ENCODE results near the gene TSSK3.

The TSSK3 gene

DNA sequence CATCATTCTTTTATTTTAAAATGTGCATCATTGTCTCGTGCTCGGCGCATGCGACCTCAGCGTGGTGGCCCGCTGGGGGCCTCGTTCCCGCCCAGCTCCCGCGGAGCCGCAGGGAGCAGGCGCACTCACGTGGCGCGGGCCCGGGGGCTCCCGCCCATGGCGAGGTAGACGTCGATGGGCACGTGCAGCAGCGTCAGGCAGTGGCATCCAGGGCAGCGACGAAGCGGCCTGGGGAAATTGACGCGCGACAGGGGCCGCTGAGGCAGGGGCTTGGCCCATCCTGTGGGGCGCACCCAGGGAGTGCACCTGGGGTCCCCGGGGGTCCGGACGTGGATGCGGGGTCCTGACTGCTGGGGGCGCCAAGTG, 1.0 kb upstream of the TSSK3 start:
- DNase-seq (ENCODE audit: insufficient read length, low spot score) (no peak), FAIRE-seq (no peak)

DNA sequence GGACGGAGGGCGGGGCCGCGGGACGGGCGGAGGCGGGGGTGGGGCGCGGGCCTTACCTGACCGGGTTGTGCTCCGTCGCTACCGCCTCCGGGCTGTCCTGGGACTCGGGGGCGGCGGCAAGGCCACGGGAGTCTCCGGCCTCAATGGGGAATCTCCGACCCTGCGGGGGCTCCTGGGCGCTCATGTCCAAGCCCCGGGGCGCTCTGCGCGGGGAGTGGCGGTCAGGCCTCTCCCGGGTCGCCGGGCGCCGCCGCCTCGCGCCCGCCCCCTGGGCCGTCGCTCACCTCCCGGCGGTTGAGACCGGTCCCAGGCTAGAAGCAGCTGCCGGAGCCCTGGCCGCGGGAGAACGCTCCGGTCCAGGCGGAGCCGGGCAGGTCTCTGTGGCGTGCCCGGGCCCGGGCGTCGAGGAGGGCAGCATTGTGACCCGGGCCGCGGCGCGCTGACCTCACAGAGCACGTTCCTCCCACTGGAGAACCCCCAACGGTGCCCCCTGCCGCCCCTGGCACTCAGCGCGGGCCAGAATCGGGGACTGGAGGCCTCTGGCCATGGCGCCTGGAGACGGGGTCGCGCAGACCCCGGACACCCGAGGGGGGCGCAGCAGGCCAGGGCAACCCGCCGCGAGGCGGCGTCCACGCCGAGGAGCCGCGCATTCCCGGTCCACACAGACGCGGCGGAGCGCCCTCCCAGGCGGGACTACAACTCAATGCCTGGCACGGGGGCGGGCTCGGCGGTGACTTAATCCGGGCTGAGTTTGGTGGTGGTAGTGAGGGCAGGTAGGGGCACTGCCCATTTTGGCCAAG, 465 bp upstream of the TSSK3 start:
- FAIRE-seq: no peak

DNA sequence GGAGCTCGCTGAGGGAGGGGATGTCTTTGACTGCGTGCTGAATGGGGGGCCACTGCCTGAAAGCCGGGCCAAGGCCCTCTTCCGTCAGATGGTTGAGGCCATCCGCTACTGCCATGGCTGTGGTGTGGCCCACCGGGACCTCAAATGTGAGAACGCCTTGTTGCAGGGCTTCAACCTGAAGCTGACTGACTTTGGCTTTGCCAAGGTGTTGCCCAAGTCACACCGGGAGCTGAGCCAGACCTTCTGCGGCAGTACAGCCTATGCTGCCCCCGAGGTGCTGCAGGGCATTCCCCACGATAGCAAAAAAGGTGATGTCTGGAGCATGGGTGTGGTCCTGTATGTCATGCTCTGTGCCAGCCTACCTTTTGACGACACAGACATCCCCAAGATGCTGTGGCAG, 1.4 kb downstream of the TSSK3 start:
- no peak for FAIRE-seq
- no peak for DNase-seq (ENCODE audit: insufficient read length, low spot score)

More for the DNA sequence above, 465 bp upstream of the TSSK3 start:
- DNase-seq (ENCODE audit: insufficient read length, low spot score): no peak

DNA sequence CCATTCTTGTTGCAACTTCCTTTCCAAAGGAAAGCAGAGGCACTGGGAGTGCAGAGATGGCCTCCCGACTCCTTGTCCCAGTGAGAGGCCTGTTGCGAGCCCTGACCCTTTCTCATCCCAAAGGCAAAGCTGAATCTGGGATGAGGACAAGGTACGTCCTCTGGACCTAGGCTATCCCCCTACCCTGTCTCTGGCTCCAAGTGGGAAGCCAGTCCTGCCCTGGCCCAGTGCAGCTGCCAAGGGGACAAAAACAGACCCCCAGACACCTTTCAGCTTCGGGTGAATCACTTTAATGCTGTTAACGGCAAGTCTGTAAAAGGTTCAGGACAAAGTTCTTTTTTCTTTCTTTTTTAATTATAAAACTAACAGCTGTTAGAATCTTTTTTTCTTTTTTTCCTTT, 2.5 kb downstream of the TSSK3 start:
- DNase-seq (ENCODE audit: insufficient read length, low spot score): no peak
- no peak for FAIRE-seq

DNA sequence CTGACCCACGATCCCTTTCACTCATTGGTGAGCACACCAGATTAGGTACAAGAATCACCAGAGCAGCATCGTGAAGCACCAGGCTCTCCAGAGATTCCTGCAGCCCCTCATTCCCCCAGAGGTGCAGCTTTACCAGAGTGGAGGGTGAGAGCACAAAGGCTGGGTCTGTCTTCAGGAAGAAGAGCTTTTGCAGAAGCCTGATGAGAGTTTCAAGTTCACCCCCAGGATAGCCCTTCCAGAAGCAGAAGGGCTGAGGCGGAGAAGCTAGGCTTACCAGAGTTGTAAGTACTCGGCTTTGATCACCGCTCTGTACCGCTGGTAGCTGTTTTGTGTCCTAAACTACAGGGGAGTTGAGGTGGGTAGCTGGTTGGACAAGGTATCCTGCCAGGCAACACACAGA, 3.1 kb downstream of the TSSK3 start:
- FAIRE-seq (no peak), DNase-seq (ENCODE audit: insufficient read length, low spot score) (no peak)

DNA sequence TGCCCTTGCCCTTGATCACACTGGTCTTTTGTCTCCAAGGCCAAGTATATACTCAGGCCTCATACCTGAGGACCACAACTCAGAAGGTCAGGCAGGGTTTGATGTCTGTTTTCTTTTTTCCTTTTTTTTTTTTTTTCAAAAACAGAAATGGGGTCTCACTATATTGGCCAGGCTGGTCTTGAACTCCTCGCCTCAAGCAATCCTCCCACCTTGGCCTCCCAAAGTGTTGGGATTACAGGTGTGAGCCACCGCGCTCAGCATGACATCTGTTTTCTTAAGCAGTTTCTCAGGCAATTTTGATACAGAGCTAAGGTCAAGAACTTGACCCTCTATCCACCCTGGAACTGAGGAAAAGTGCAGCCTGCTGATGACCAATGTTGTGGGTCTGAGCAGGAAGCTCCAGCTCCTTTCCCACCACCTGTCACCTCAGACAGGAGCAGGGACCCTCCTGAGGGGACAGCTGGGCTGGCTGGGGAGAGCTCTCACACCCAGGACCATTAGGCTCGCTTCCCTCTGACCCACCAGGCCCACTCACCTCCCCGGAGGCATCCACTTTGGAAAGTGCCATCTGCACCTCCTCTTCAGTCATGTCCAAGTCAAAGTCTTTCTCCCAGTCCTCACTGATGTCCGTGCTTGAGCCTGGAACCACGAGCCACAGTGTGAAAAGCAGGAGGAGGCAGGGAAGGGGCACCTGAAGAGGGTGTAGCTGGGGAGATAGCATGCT, 5.7 kb downstream of the TSSK3 start:
- DNase-seq (ENCODE audit: insufficient read length, low spot score) (no peak), FAIRE-seq (no peak)

DNA sequence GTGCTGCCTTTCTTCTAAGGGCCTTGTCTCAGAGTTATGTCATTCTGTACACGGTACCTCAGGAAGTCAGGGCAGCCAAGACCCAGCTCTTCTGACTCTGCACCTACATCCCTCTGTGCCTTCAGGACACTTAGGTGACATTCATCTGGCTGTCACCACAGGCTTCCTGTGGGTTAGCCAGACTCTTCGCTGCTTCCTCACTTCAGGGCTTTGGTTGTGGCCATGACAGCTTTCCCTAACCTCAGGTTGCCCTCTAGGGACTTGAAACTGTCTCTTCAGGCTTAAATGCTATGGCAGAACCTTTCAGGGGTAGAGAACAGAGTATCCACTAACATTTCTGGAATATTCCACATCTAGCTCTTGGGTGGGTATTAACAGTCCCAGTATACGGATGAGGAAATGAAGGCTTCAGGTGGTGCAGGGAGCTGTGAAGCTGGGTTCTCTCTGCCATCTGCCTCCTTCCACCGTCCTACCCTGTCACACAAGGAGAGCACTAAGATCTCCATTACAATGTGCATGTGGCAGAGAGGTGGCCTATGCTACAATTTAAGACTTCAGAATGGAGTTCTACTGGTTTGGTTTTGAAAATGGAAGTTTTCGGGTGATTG, 9.9 kb downstream of the TSSK3 start:
- FAIRE-seq (no peak), DNase-seq (ENCODE audit: insufficient read length, low spot score) (no peak)

DNA sequence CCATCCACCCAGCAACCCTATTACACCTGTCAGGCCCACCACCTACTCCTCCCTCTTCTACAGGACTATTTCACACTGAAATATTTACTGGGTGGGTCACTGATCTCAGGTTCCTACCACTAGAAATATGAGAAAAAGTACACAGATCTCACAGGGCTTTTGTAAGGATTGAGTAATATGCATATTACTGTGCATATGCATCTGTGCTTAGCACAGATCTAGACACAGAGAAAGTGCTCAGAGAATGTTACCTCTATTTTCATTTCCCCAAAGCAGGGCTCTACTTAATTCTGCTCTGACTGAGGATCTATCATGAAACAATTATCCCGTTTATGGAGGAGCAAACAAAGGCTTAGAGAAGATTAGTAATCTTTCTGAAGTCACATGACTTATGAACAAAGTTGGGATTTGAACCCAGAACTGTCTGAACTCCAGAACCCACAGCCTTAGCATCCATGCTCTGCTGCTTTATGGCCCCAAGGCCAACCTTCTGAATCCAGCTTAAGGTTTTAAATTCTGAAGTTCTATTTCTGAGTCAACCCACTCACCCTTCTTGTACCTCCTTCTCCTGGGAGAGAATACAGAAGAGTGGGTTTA, 11.8 kb downstream of the TSSK3 start:
- FAIRE-seq (no peak), DNase-seq (ENCODE audit: insufficient read length, low spot score) (no peak)

DNA sequence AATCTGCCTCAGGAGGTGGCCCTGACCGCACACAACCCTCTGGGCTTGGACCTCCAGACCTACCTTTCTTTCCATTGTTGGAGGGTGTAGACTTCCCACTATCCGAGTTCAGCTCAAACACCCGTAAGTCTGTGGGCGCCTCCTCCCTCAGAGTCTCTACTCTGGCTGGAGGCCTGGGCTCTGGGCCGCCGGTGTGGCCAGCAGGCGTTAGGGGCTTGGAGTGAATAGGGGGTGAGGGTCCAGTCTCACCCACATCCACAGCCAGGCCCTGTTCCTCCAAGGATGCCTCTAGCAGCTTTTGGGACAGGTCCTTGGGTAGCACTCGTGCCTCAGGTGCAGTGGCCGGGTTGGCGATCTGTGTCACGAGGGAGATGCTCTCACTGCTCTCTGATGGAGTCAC, 13.9 kb downstream of the TSSK3 start:
- no peak for FAIRE-seq
- DNase-seq (ENCODE audit: insufficient read length, low spot score): no peak

DNA sequence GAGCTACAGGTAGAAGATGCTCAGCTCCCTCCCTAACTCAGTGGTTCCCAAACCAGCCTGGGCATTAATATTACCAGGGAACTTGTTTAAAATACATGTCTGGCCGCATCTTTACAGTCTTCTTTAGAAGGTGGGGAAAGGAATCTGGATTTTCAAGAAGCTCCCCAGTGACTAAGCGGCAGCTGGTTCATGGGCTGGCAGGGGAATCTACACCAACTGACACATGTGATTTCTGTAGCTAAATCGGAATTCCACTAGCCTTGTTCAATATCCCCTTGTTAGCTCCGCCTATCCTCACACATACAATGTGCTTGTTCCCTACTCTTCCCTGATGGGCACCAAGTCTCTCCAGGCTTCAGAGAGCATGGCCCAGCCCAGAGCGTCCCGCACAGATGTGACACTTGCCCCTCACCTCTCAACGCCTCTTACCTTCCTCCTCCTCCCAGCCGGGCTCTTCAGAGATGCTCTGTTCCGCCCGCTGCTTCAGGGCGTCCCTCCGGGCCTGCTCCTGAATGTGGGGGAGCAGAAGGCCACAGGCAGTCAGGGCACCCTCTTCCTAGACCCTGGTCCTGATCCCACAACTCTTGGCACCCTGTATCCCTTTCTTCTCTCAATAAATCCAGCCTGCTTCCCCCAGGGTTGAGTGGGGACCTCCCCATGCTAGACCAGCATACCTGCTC, 15.3 kb downstream of the TSSK3 start:
- FAIRE-seq: no peak
- no peak for DNase-seq (ENCODE audit: insufficient read length, low spot score)

DNA sequence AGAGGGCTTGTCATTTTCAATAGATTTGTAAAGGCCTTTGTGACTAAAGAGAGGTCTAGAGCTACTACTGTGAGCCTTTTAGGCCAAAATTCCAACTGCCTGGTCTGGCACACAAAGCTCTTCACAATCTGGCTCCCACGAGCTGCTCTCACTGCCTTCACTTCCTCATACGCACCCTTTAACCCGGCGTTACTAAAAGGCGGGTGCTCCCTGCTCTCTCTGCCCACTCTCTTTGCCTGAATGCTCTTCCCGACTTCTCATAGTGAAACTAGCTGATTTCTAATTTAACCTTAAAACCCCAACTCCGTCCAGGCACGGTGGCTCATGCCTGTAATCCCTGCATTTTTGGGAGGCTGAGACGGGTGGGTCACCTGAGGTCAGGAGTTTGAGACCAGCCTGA, 17.7 kb downstream of the TSSK3 start:
- no peak for DNase-seq (ENCODE audit: insufficient read length, low spot score)
- FAIRE-seq: no peak

DNA sequence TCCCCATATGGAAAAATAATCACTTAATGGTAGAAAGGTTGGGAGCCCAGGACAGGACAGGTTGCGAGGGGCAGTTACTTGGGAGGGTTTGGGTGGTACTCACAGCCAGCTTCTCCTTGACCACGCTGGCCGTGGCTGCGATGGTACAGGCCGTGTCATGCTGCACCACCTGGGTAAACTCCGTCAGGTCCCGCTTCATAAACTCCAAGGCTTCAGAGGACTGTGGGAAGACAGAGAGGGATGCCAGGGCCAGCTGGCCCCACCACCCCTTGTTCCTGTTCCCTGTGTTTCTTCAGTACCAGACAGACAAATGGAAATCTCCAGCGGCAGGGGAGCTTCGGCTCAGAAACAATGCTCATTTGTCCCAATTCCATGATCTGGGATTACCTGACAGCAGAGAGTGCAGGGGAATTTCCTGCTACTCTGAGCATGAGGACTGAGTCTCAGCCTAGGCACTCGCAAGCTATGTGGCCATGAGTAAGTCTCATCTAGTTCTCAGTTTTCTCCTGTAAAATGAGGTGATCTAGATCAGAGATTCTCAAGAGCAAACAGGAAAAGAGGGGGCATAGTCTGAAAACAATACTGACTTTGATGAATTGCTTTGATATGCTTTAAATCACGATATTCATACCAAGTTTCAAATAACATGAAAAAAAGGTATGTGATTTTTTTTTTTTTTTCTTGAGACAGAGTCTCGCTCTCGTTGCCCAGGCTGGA, 24.5 kb downstream of the TSSK3 start:
- FAIRE-seq (no peak), DNase-seq (ENCODE audit: insufficient read length, low spot score) (no peak)

DNA sequence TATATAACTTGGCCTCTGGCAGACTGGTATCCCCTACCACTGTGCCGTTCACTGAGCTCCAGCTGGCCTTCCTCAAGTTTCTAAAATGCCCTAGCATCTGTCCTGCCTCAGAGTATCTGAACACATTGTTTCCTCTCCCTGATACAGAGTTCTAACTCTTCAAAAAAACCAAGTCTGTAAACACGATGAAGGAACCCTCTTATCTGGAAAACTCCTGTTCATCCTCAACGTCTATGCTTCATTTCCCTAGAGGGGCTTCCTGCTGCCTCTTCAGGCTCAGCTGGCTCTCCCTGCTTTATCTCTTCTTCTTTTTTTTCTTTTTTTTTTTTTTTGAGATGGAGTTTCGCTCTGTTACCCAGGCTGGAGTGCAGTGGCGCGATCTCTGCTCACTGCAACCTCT, 26.3 kb downstream of the TSSK3 start:
- FAIRE-seq (no peak), DNase-seq (ENCODE audit: insufficient read length, low spot score) (no peak)

DNA sequence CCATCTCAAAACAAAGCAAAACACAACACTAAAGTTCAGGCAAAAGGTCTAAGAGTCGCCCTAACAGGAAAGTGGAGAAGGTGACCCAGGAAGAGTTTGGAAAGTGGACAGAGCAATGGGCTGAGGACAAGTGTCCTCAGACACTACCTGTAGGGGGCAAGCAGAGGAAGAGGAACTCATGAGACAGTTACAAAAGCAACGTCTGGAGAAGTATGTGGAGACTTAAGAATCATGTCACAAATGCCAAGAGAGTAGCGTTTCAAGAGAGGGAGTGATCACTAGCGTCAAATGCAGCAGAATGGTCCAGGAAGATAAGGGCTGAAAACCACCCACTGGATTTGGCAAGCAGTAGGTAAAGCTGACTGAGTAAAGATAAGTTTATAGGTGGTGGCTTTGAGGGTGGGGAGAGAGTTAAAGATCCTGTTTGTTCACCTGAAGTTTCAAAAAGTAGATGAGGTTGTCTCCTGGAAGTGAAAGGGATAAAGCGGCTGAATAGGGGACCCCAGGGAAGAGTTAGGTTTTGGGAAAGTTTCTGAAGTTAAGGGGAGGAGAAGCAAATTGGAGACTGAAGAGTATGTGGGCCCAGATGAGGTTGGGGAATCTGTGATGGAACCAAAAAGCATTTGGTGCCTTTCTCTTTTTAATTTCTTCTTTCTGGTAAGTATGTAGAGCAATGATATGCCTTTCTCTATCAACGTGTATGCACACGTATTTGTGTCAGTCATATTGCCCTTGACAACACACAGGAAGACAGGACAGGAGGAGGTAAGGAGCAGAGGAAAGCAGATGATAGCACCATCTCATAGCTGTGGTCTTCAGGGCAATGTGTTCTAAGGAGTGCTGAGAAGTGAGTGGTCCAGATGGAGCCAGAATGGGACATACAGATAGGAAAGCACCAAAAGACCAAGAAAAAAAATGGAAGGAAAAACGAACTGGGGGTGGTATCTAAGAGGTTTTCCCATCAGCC, 28.8 kb downstream of the TSSK3 start:
- no peak for FAIRE-seq
- no peak for DNase-seq (ENCODE audit: insufficient read length, low spot score)

DNA sequence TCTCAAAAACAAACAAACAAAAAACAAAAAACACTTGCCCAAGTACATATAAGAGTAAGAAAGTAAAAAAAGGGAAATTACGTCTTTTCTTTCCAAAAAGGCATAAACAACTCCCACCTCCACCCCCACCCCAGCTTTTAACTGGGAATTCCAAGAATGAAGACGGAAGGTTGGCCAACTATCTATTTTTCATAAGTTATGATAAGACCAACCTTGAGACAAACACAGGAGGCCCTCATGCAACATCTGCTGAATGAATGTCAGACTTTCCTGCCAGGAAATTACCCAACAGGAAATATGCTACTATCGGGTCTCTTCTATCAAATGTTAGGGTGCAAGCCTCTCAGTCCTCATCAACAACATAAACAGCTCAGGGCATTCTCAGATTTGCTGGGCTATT, 30.0 kb downstream of the TSSK3 start:
- FAIRE-seq (no peak), DNase-seq (ENCODE audit: insufficient read length, low spot score) (no peak)

DNA sequence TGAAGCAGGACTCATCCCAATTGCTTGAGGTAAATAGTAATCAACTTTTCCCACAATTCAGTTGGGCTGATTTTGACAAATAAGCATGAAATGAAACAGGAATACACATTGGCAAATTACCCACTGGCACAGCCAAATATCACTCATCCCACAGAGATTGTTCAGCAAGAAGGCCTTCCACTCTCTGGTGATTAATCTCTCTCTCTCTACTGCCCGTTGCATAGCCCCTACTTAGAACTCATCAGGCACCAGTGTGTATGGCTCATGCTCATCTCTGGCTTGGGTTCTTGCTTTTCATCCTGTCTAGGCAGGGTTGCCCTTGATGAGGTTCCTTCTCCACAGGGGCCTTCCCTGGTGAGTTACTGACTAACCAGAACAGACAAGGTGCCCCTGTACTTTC, 30.8 kb downstream of the TSSK3 start:
- FAIRE-seq: no peak
- DNase-seq (ENCODE audit: insufficient read length, low spot score): no peak

DNA sequence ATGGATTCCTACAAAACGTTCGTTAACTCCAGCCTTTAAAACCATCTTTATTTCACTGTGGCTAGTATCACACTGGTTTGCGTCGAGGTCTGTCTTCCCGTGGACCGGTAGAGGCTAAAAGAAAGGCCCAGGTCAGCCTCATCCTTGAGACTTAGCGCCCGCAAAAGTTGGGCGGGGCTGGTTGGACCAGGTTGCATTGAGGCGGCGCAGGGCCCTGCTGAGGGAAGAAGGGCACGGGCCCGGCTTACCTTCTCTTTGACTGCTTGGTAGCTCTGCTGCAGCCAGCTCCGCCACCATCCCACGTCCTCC, 31.4 kb downstream of the TSSK3 start:
- FAIRE-seq: no peak

DNA sequence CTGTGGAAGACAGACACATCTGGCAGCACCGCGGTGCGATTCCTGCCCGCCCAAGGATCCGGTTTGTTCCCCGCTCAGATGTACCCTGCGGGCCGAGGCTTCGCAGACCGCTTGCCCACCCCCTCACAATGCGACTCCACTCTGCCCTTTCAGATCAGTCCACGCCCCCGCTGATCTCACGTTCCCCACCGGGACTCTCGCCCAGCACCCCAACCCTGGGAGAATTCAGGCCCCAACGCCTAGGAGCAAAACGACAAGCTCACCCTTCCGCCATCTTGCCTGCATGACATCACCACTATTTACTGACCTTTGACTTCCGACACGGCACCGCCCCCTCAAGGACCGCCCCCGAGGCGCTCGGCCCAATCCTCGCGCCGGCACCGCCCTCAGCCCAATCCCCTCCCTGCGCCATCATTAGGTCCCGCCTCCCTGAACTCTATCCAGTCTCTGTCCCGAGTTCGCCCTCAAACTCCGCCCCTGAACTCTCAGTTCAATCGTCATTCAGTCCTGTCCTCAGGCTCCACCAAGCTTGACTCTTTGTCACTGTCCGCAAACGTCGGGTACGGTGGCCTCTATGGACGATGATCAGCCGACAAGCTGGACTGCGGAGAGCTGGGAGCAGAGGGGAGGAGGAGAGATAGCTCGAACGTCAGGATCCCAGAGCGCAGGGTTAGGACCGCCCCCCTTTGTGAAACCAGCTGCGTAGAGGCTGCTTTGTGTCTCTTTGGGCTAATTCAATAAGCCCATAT, 32.0 kb downstream of the TSSK3 start, which contains the start of gene BSDC1:
TSS of gene BSDC1 (minus strand) at position 301 of the 749 bp plus-strand sequence. CDS start at position 274, 27 bp downstream.
- peak; percentile 97 for DNase-seq (ENCODE audit: insufficient read length, low spot score)
- FAIRE-seq: peak; percentile 96

More for the DNA sequence above, 31.4 kb downstream of the TSSK3 start:
- DNase-seq (ENCODE audit: insufficient read length, low spot score): no peak

Data from HTR-8/SVneo (cell line).